Kidney tubule cell (primary cell): ENCODE results near the gene ASPG.
"Not testable (repeated sequence)": the region's sequence is repeated elsewhere in the genome, so short reads cannot be mapped to it uniquely, and the experiment has no call there.

ENCODE experiments used
- DNase-seq: peaks from one replicate; pipeline ENCODE4 v3.0.0-alpha.2; 2018; ENCODE audit warnings: low spot score

The ASPG gene

GRCh38 chr14:104147346-104148125 is 62.0 kb downstream of the ASPG start:
- DNase-seq: no peak

GRCh38 chr14:104148433-104149277 is 63.2 kb downstream of the ASPG start:
- DNase-seq: no peak

GRCh38 chr14:104149278-104149595 is 63.7 kb downstream of the ASPG start:
- no peak for DNase-seq

GRCh38 chr14:104149617-104150135 is 64.2 kb downstream of the ASPG start:
- DNase-seq: no peak

GRCh38 chr14:104150136-104151025 is 64.9 kb downstream of the ASPG start:
- DNase-seq: no peak

GRCh38 chr14:104151026-104151381 is 65.5 kb downstream of the ASPG start:
- no peak for DNase-seq

- DNase-seq: no peak
Measured at GRCh38 chr14:104151566-104152245, 66.2 kb downstream of the ASPG start.

- DNase-seq: no peak
Measured at GRCh38 chr14:104152246-104152575, 66.7 kb downstream of the ASPG start.

GRCh38 chr14:104152686-104153393 is 67.3 kb downstream of the ASPG start:
- DNase-seq: no peak

GRCh38 chr14:104153394-104153755 is 67.9 kb downstream of the ASPG start:
- not testable (repeated sequence) for DNase-seq

GRCh38 chr14:104154246-104154645 is 68.7 kb downstream of the ASPG start:
- no peak for DNase-seq

GRCh38 chr14:104155513-104155912 is 70.0 kb downstream of the ASPG start:
- no peak for DNase-seq

- no peak for DNase-seq
Measured at GRCh38 chr14:104156142-104156541, 70.6 kb downstream of the ASPG start.

- DNase-seq: no peak
Measured at GRCh38 chr14:104157016-104157928, 71.8 kb downstream of the ASPG start.

- DNase-seq: no peak
Measured at GRCh38 chr14:104158827-104159798, 73.6 kb downstream of the ASPG start.

GRCh38 chr14:104159990-104160389 is 74.5 kb downstream of the ASPG start:
- DNase-seq: no peak

GRCh38 chr14:104161602-104162367 is 76.3 kb downstream of the ASPG start:
- no peak for DNase-seq

GRCh38 chr14:104162495-104162894 is 77.0 kb downstream of the ASPG start:
- DNase-seq: no peak
